HEK293 (cell line): ENCODE results near the gene VIT.

ENCODE experiments used
- CTCF ChIA-PET: fragments of 350-600 bp; formaldehyde crosslinking; extraction: SDS; loops from one replicate; lab custom pipeline; 2021; ENCODE audit warnings: antibody characterized with exemption; lab: Yijun Ruan, JAX
- POLR2A ChIA-PET: fragments of 300-600 bp; formaldehyde crosslinking; extraction: SDS; loops from one replicate; lab custom pipeline; 2020; ENCODE audit warnings: antibody characterized with exemption, inconsistent platforms; lab: Yijun Ruan, JAX
- H3K27ac ChIP-seq: fragments of 200-500 bp; sonication (Bioruptor generic); 2 replicates; pipeline ENCODE4 v1.5.1; 2014; ENCODE audit warnings: low read depth, low read length, control low read depth, inconsistent platforms; ENCODE audit errors: extremely low read depth
- H3K36me3 ChIP-seq, 2 experiments: fragments of 200-500 bp in 1 of 2; sonication (Bioruptor generic) in 1 of 2; 1 replicate in 1 of 2; 2 replicates in 1 of 2; pipeline ENCODE4 v1.5.1; 2014 to 2017; ENCODE audit warnings: inconsistent platforms in 2 of 2, low read length in 2 of 2; ENCODE audit not compliant: control insufficient read depth in 2 of 2, insufficient read depth in 1 of 2
- H3K4me1 ChIP-seq: fragments of 200-500 bp; sonication (Bioruptor generic); 2 replicates; pipeline ENCODE4 v1.5.1; 2014; ENCODE audit warnings: mild to moderate bottlenecking, low read length, inconsistent platforms; ENCODE audit not compliant: control insufficient read depth, insufficient read depth
- H3K4me3 ChIP-seq: 2 replicates; pipeline ENCODE4 v1.5.1; 2011; ENCODE audit warnings: low read depth, mild to moderate bottlenecking, control low read depth, low read length, moderate library complexity
- H3K9me3 ChIP-seq: fragments of 200-500 bp; sonication (Bioruptor generic); 2 replicates; pipeline ENCODE4 v1.5.1; 2014; ENCODE audit warnings: low read depth, low read length, inconsistent platforms; ENCODE audit not compliant: control insufficient read depth, insufficient read depth
- AEBP2 ChIP-seq: fragments of 450-650 bp; formaldehyde crosslinking; IDR thresholded peaks from 2 replicates; pipeline ENCODE4 v1.5.1; 2016; ENCODE audit warnings: missing biosample characterization, missing genetic modification characterization, borderline replicate concordance
- BCL11A ChIP-seq: fragments of 450-650 bp; formaldehyde crosslinking; IDR thresholded peaks from 2 replicates; pipeline ENCODE4 v1.5.1; 2016; ENCODE audit warnings: low read depth, missing biosample characterization, missing genetic modification characterization
- ELK4 ChIP-seq: IDR thresholded peaks from 2 replicates; pipeline ENCODE4 v1.6.1; 2011; ENCODE audit warnings: mild to moderate bottlenecking, low read depth, low read length, borderline replicate concordance
- GFI1B ChIP-seq: fragments of 450-650 bp; formaldehyde crosslinking; IDR thresholded peaks from 2 replicates; pipeline ENCODE4 v1.5.1; 2016; ENCODE audit warnings: missing biosample characterization, missing genetic modification characterization
- GLIS1 ChIP-seq: fragments of 450-650 bp; formaldehyde crosslinking; IDR thresholded peaks from 2 replicates; pipeline ENCODE4 v1.5.1; 2016; ENCODE audit warnings: missing biosample characterization, missing genetic modification characterization
- HOXA7 ChIP-seq: sonication (generic); formaldehyde crosslinking; IDR thresholded peaks from 2 replicates; pipeline ENCODE4 v1.8.1; 2022; ENCODE audit warnings: missing genetic modification reagents, borderline replicate concordance
- KLF17 ChIP-seq: fragments of 450-650 bp; formaldehyde crosslinking; IDR thresholded peaks from 2 replicates; pipeline ENCODE4 v1.5.1; 2016; ENCODE audit warnings: missing biosample characterization, missing genetic modification characterization
- KLF9 ChIP-seq: fragments of 450-650 bp; formaldehyde crosslinking; IDR thresholded peaks from 2 replicates; pipeline ENCODE4 v1.5.1; 2016; ENCODE audit warnings: missing biosample characterization, missing genetic modification characterization, low read depth
- SP2 ChIP-seq: fragments of 450-650 bp; formaldehyde crosslinking; IDR thresholded peaks from 2 replicates; pipeline ENCODE4 v1.5.1; 2016; ENCODE audit warnings: missing biosample characterization, missing genetic modification characterization
- SP7 ChIP-seq: fragments of 450-650 bp; formaldehyde crosslinking; IDR thresholded peaks from 2 replicates; pipeline ENCODE4 v1.5.1; 2016; ENCODE audit warnings: missing biosample characterization, missing genetic modification characterization
- TCF7L2 ChIP-seq: IDR thresholded peaks from 2 replicates; pipeline ENCODE4 v1.6.1; 2011; ENCODE audit warnings: low read depth, mild to moderate bottlenecking, inconsistent platforms, low read length, moderate library complexity, borderline replicate concordance
- YY2 ChIP-seq: fragments of 450-650 bp; formaldehyde crosslinking; IDR thresholded peaks from 2 replicates; pipeline ENCODE4 v1.5.1; 2016; ENCODE audit warnings: missing biosample characterization, missing genetic modification characterization
- ZBTB17 ChIP-seq: fragments of 450-650 bp; formaldehyde crosslinking; IDR thresholded peaks from 2 replicates; pipeline ENCODE4 v1.5.1; 2016; ENCODE audit warnings: missing biosample characterization, missing genetic modification characterization
- ZBTB20 ChIP-seq: fragments of 450-650 bp; formaldehyde crosslinking; IDR thresholded peaks from 2 replicates; pipeline ENCODE4 v1.5.1; 2016; ENCODE audit warnings: missing biosample characterization, missing genetic modification characterization
- ZNF248 ChIP-seq: fragments of 450-650 bp; formaldehyde crosslinking; IDR thresholded peaks from 2 replicates; pipeline ENCODE4 v1.5.1; 2017; ENCODE audit warnings: missing biosample characterization, missing genetic modification characterization
- ZNF350 ChIP-seq: fragments of 450-650 bp; formaldehyde crosslinking; IDR thresholded peaks from 2 replicates; pipeline ENCODE4 v1.5.0; 2017; ENCODE audit warnings: missing biosample characterization, mild to moderate bottlenecking, missing genetic modification characterization
- ZNF48 ChIP-seq: fragments of 450-650 bp; formaldehyde crosslinking; IDR thresholded peaks from 2 replicates; pipeline ENCODE4 v1.5.1; 2016; ENCODE audit warnings: missing biosample characterization, missing genetic modification characterization
- ZNF530 ChIP-seq: fragments of 450-650 bp; formaldehyde crosslinking; IDR thresholded peaks from 2 replicates; pipeline ENCODE4 v1.5.1; 2016; ENCODE audit warnings: low read depth, missing biosample characterization, missing genetic modification characterization
- ZNF621 ChIP-seq: fragments of 450-650 bp; formaldehyde crosslinking; IDR thresholded peaks from 2 replicates; pipeline ENCODE4 v1.5.1; 2017; ENCODE audit warnings: missing biosample characterization, missing genetic modification characterization
- ZNF664 ChIP-seq: fragments of 450-650 bp; formaldehyde crosslinking; IDR thresholded peaks from 2 replicates; pipeline ENCODE4 v1.5.1; 2016; ENCODE audit warnings: missing biosample characterization, missing genetic modification characterization
- ZNF692 ChIP-seq: fragments of 450-650 bp; formaldehyde crosslinking; IDR thresholded peaks from 2 replicates; pipeline ENCODE4 v1.5.1; 2016; ENCODE audit warnings: missing biosample characterization, missing genetic modification characterization
- TF ChIP-seq, protein P1 (sequence below): fragments of 450-650 bp; formaldehyde crosslinking; IDR thresholded peaks from 2 replicates; pipeline ENCODE4 v1.5.1; 2016; ENCODE audit warnings: missing biosample characterization, missing genetic modification characterization
- TF ChIP-seq, protein P2 (sequence below): fragments of 450-650 bp; formaldehyde crosslinking; IDR thresholded peaks from 2 replicates; pipeline ENCODE4 v1.5.1; 2016; ENCODE audit warnings: missing biosample characterization, missing genetic modification characterization
- TF ChIP-seq, protein P3 (sequence below): fragments of 450-650 bp; formaldehyde crosslinking; IDR thresholded peaks from 2 replicates; pipeline ENCODE4 v1.5.1; 2016; ENCODE audit warnings: missing biosample characterization, missing genetic modification characterization, low read depth

The VIT gene

GRCh38 chr2:36809069-36809445 lies 112.5 kb downstream of the VIT start (continued):
- TF ChIP-seq ZNF350 (no peak), ELK4 (no peak), ZNF530 (tag by site-specific recombination) (no peak), ZBTB20 (no peak), ZNF48 (tag by site-specific recombination) (no peak), ZNF664 (tag by site-specific recombination) (no peak), SP2 (no peak)

GRCh38 chr2:36811071-36811470 lies 114.6 kb downstream of the VIT start:
- POLR2A ChIA-PET, result no interaction called here
- Histone ChIP-seq H3K4me3 (no peak overlapping the region), H3K27ac (no peak overlapping the region), H3K36me3 (no peaks in the 10 kb centered on the region), H3K4me1 (no peaks in the 10 kb centered on the region), H3K9me3 (no peaks in the 10 kb centered on the region)
- TF ChIP-seq KLF17 (tag by site-specific recombination), result no peak
- TF ChIP-seq YY2 (tag by site-specific recombination), result no peak
- no peak for TF ChIP-seq AEBP2 (tag by site-specific recombination)
- TF ChIP-seq KLF9 (tag by site-specific recombination), result no peak
- TF ChIP-seq ZNF621, result no peak
- TF ChIP-seq, protein P1, sequence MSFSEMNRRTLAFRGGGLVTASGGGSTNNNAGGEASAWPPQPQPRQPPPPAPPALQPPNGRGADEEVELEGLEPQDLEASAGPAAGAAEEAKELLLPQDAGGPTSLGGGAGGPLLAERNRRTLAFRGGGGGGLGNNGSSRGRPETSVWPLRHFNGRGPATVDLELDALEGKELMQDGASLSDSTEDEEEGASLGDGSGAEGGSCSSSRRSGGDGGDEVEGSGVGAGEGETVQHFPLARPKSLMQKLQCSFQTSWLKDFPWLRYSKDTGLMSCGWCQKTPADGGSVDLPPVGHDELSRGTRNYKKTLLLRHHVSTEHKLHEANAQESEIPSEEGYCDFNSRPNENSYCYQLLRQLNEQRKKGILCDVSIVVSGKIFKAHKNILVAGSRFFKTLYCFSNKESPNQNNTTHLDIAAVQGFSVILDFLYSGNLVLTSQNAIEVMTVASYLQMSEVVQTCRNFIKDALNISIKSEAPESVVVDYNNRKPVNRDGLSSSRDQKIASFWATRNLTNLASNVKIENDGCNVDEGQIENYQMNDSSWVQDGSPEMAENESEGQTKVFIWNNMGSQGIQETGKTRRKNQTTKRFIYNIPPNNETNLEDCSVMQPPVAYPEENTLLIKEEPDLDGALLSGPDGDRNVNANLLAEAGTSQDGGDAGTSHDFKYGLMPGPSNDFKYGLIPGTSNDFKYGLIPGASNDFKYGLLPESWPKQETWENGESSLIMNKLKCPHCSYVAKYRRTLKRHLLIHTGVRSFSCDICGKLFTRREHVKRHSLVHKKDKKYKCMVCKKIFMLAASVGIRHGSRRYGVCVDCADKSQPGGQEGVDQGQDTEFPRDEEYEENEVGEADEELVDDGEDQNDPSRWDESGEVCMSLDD, result no peak
- TF ChIP-seq HOXA7 (CRISPR knock-in tag), result no peak
- TF ChIP-seq GFI1B (tag by site-specific recombination), result no peak
- TF ChIP-seq ZNF248 (tag by site-specific recombination), result no peak
- TF ChIP-seq ZNF692 (tag by site-specific recombination), result no peak
- CTCF ChIA-PET, result interaction anchor here (0.9 kb wide), 2 partner anchors 26 to 107 kb away, joined by 3 read pairs; no protein-coding TSS in a partner anchor

GRCh38 chr2:36812196-36812595 lies 115.7 kb downstream of the VIT start:
- Histone ChIP-seq H3K4me1 (no peaks in the 10 kb centered on the region), H3K4me3 (no peak overlapping the region), H3K27ac (no peak overlapping the region), H3K36me3 (no peaks in the 10 kb centered on the region), H3K9me3 (no peaks in the 10 kb centered on the region)
- ChIA-PET POLR2A (interaction anchor here (0.7 kb wide), 1 partner anchor 420 kb away, joined by 3 read pairs; no protein-coding TSS in a partner anchor), CTCF (interaction anchor here (0.7 to 0.9 kb wide), 4 partner anchors 8 to 28 kb away, joined by 3 to 5 read pairs (median 4); no protein-coding TSS in a partner anchor)
- no peak for TF ChIP-seq ZBTB17 (tag by site-specific recombination)
- no peak for TF ChIP-seq TCF7L2
- TF ChIP-seq GLIS1 (tag by site-specific recombination), result no peak
- TF ChIP-seq SP7 (tag by site-specific recombination), result no peak
- no peak for TF ChIP-seq BCL11A (tag by site-specific recombination)
- TF ChIP-seq, protein P2, sequence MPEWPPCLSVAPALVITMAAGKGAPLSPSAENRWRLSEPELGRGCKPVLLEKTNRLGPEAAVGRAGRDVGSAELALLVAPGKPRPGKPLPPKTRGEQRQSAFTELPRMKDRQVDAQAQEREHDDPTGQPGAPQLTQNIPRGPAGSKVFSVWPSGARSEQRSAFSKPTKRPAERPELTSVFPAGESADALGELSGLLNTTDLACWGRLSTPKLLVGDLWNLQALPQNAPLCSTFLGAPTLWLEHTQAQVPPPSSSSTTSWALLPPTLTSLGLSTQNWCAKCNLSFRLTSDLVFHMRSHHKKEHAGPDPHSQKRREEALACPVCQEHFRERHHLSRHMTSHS (tag by site-specific recombination), result no peak
- TF ChIP-seq, protein P3, sequence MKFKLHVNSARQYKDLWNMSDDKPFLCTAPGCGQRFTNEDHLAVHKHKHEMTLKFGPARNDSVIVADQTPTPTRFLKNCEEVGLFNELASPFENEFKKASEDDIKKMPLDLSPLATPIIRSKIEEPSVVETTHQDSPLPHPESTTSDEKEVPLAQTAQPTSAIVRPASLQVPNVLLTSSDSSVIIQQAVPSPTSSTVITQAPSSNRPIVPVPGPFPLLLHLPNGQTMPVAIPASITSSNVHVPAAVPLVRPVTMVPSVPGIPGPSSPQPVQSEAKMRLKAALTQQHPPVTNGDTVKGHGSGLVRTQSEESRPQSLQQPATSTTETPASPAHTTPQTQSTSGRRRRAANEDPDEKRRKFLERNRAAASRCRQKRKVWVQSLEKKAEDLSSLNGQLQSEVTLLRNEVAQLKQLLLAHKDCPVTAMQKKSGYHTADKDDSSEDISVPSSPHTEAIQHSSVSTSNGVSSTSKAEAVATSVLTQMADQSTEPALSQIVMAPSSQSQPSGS (tag by site-specific recombination), result no peak
